NCI-H510A (cell line): ENCODE measurements around the gene GUK1.

Source experiments
- DNase-seq: peaks from one replicate; lab custom pipeline; 2025; lab: John Stamatoyannopoulos, UW

Gene GUK1

GRCh38 chr1:228131766-228132165 lies 8.3 kb upstream of the GUK1 start:
- no peak for DNase-seq

- DNase-seq: no peak
Measured at GRCh38 chr1:228134591-228134990, 5.5 kb upstream of the GUK1 start.

GRCh38 chr1:228136901-228137300 lies 3.2 kb upstream of the GUK1 start:
- DNase-seq: no peak

- DNase-seq: no peak
Measured at GRCh38 chr1:228139406-228139930, 611 bp upstream of the GUK1 start.

- DNase-seq: no peak
Measured at GRCh38 chr1:228140724-228141225, 696 bp downstream of the GUK1 start.

GRCh38 chr1:228141226-228142044 lies 1.4 kb downstream of the GUK1 start:
- DNase-seq: no peak

GRCh38 chr1:228142155-228142691 lies 2.1 kb downstream of the GUK1 start:
- no peak for DNase-seq

- no peak for DNase-seq
Measured at GRCh38 chr1:228142701-228143136, 2.6 kb downstream of the GUK1 start.

- no peak for DNase-seq
Measured at GRCh38 chr1:228143480-228144192, 3.6 kb downstream of the GUK1 start.

GRCh38 chr1:228144193-228144992 lies 4.3 kb downstream of the GUK1 start:
- DNase-seq: no peak

- no peak for DNase-seq
Measured at GRCh38 chr1:228144993-228145343, 4.9 kb downstream of the GUK1 start.

- no peak for DNase-seq
Measured at GRCh38 chr1:228145463-228146416, 5.7 kb downstream of the GUK1 start.

GRCh38 chr1:228146417-228147150 lies 6.5 kb downstream of the GUK1 start:
- no peak for DNase-seq

- DNase-seq: no peak
Measured at GRCh38 chr1:228147151-228147693, 7.1 kb downstream of the GUK1 start.

GRCh38 chr1:228147768-228148167 lies 7.7 kb downstream of the GUK1 start:
- no peak for DNase-seq

GRCh38 chr1:228148196-228148861 lies 8.2 kb downstream of the GUK1 start:
- no peak for DNase-seq

- DNase-seq: no peak
Measured at GRCh38 chr1:228148935-228149405, 8.9 kb downstream of the GUK1 start.

- DNase-seq: no peak
Measured at GRCh38 chr1:228149406-228150119, 9.5 kb downstream of the GUK1 start, which contains the start of gene GJC2. GJC2 (plus strand) TSS chr1:228149930; CDS start chr1:228157759, 7,829 bp downstream.
